ENCODE results near the gene ENKD1. TPM values are rescaled to one million over a fixed set of nuclear protein-coding genes. Genes with fewer than 3 reads are reported as not detected.

Gene ENKD1
- total and polyA plus RNA-seq, 2 of the 13 experiments (the other 11 are each of a cell fraction or from before 2014, with no cell fraction given): 10.8 to 20.8 TPM

DNA sequence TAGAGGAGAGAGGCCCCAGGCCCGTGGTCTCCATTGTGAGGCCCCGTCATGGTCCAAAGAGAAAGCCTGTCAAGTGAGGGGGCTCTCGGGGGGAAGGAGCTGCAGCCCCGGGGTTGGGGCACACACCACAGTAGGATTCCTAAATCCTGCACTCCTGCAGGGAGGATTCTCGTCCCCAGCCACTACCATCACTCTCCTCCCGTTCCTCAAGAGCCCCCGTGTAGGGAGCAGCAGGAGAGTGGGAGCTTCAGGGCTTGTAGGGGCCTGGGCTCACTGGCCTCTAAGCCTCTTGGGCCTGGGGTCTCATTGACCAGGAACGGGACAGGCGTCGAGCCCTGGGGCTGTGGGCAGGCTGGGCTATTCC lies 885 bp upstream of the ENKD1 start (continued):
- TF ChIP-seq ZNF891 (CRISPR knock-in tag; IDR thresholded peaks at IDR 0.05): peak; percentile 26; the same call in 1 of the 2 replicates
- no peak for TF ChIP-seq GATAD1 (CRISPR knock-in tag; IDR thresholded peaks at IDR 0.05)
- TF ChIP-seq SP140L (CRISPR knock-in tag; IDR thresholded peaks at IDR 0.05; ENCODE audit: borderline replicate concordance): no peak
- TF ChIP-seq RORA (CRISPR knock-in tag; IDR thresholded peaks at IDR 0.05): no peak
- no peak for TF ChIP-seq SUZ12 (IDR thresholded peaks at IDR 0.05; ENCODE audit: low read depth, low read length)
- TF ChIP-seq, protein P1, sequence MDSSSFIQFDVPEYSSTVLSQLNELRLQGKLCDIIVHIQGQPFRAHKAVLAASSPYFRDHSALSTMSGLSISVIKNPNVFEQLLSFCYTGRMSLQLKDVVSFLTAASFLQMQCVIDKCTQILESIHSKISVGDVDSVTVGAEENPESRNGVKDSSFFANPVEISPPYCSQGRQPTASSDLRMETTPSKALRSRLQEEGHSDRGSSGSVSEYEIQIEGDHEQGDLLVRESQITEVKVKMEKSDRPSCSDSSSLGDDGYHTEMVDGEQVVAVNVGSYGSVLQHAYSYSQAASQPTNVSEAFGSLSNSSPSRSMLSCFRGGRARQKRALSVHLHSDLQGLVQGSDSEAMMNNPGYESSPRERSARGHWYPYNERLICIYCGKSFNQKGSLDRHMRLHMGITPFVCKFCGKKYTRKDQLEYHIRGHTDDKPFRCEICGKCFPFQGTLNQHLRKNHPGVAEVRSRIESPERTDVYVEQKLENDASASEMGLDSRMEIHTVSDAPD (CRISPR knock-in tag; IDR thresholded peaks at IDR 0.05): peak; percentile 83; the same call in 1 of the 2 replicates
- no peak for TF ChIP-seq ZSCAN9 (CRISPR knock-in tag; IDR thresholded peaks at IDR 0.05; ENCODE audit: borderline replicate concordance)
- no peak for TF ChIP-seq SALL1 (CRISPR knock-in tag; IDR thresholded peaks at IDR 0.05)
- TF ChIP-seq TAF15 (IDR thresholded peaks at IDR 0.05; ENCODE audit: low read depth, low read length, poor library complexity, severe bottlenecking): no peak
- no peak for TF ChIP-seq MYNN (CRISPR knock-in tag; IDR thresholded peaks at IDR 0.05; ENCODE audit: low read depth)
- TF ChIP-seq, protein P2, sequence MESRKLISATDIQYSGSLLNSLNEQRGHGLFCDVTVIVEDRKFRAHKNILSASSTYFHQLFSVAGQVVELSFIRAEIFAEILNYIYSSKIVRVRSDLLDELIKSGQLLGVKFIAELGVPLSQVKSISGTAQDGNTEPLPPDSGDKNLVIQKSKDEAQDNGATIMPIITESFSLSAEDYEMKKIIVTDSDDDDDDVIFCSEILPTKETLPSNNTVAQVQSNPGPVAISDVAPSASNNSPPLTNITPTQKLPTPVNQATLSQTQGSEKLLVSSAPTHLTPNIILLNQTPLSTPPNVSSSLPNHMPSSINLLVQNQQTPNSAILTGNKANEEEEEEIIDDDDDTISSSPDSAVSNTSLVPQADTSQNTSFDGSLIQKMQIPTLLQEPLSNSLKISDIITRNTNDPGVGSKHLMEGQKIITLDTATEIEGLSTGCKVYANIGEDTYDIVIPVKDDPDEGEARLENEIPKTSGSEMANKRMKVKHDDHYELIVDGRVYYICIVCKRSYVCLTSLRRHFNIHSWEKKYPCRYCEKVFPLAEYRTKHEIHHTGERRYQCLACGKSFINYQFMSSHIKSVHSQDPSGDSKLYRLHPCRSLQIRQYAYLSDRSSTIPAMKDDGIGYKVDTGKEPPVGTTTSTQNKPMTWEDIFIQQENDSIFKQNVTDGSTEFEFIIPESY (CRISPR knock-in tag; IDR thresholded peaks at IDR 0.05): no peak
- TF ChIP-seq, protein P3, sequence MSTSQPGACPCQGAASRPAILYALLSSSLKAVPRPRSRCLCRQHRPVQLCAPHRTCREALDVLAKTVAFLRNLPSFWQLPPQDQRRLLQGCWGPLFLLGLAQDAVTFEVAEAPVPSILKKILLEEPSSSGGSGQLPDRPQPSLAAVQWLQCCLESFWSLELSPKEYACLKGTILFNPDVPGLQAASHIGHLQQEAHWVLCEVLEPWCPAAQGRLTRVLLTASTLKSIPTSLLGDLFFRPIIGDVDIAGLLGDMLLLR (CRISPR knock-in tag; IDR thresholded peaks at IDR 0.05): no peak
- TF ChIP-seq ZFP36 (IDR thresholded peaks at IDR 0.05; ENCODE audit: borderline replicate concordance, low read depth, low read length, partially characterized antibody): no peak
- TF ChIP-seq, protein P4, sequence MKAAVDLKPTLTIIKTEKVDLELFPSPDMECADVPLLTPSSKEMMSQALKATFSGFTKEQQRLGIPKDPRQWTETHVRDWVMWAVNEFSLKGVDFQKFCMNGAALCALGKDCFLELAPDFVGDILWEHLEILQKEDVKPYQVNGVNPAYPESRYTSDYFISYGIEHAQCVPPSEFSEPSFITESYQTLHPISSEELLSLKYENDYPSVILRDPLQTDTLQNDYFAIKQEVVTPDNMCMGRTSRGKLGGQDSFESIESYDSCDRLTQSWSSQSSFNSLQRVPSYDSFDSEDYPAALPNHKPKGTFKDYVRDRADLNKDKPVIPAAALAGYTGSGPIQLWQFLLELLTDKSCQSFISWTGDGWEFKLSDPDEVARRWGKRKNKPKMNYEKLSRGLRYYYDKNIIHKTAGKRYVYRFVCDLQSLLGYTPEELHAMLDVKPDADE (CRISPR knock-in tag; IDR thresholded peaks at IDR 0.05): no peak
- no peak for TF ChIP-seq NONO (IDR thresholded peaks at IDR 0.05)
- TF ChIP-seq NONO (CRISPR knock-in tag; conservative IDR thresholded peaks at IDR 0.05): 0 out of 2 replicates have a peak, but pooled peaks have one; percentile 5
- no peak for TF ChIP-seq IKZF1 (IDR thresholded peaks at IDR 0.05)
- no peak for TF ChIP-seq ZNF564 (CRISPR knock-in tag; IDR thresholded peaks at IDR 0.05)
- no peak for TF ChIP-seq IKZF4 (CRISPR knock-in tag; IDR thresholded peaks at IDR 0.05; ENCODE audit: borderline replicate concordance, low read depth, not compliant biosample characterization)
- no peak for TF ChIP-seq ZFX (CRISPR knock-in tag; IDR thresholded peaks at IDR 0.05; ENCODE audit: low read depth)
- no peak for TF ChIP-seq ZFP36L1 (CRISPR knock-in tag; IDR thresholded peaks at IDR 0.05)
- no peak for TF ChIP-seq EP300 (IDR thresholded peaks at IDR 0.05; ENCODE audit: low read depth in 2 of 2, low read length in 2 of 2)
- TF ChIP-seq EP300 (CRISPR knock-in tag; IDR thresholded peaks at IDR 0.05; ENCODE audit: borderline replicate concordance): no peak
- TF ChIP-seq SIX1 (CRISPR knock-in tag; IDR thresholded peaks at IDR 0.05; ENCODE audit: borderline replicate concordance): no peak
- TF ChIP-seq ZNF225 (CRISPR knock-in tag; IDR thresholded peaks at IDR 0.05): no peak
- no peak for TF ChIP-seq ZNF121 (CRISPR knock-in tag; IDR thresholded peaks at IDR 0.05)

All from HepG2 (cell line).